ENCODE data around the gene CD177. TPM values are rescaled to one million over a fixed set of nuclear protein-coding genes. Genes with fewer than 3 reads are reported as not detected.

CD177 gene
- total RNA-seq, result not detected in 2 replicates

GRCh38 chr19:43353606-43354304, at the start of gene CD177:
Gene CD177, plus strand, starts transcription at chr19:43353686. Its CDS starts 29 bp downstream, at chr19:43353715.
- Mint-ChIP-seq H3K4me3 (no peak within 1 kb of the TSS), H3K27me3 (ENCODE audit: insufficient read depth) (peaks cover 2% of the 10 kb centered on the region), H3K4me1 (ENCODE audit: low read depth) (no peaks in the 10 kb centered on the region), H3K27ac (no peak within 1 kb of the TSS), H3K36me3 (ENCODE audit: low read depth) (no peaks in the 10 kb centered on the region), H3K9me3 (no peaks in the 10 kb centered on the region)
- intact Hi-C loops (cut with micrococcal nuclease), result no loop called here
- DNase-seq (ENCODE audit: low spot score), result no peak

- Mint-ChIP-seq H3K4me1 (ENCODE audit: low read depth) (no peaks in the 10 kb centered on the region), H3K36me3 (ENCODE audit: low read depth) (no peaks in the 10 kb centered on the region)
- DNase-seq (ENCODE audit: low spot score), result no peak
Measured at GRCh38 chr19:43305642-43306041, 47.8 kb upstream of the CD177 start.

GRCh38 chr19:43306097-43306496, 47.4 kb upstream of the CD177 start:
- Mint-ChIP-seq H3K4me3 (no peak overlapping the region), H3K4me1 (ENCODE audit: low read depth) (no peaks in the 10 kb centered on the region), H3K36me3 (ENCODE audit: low read depth) (no peaks in the 10 kb centered on the region), H3K27me3 (ENCODE audit: insufficient read depth) (no peaks in the 10 kb centered on the region), H3K27ac (no peak overlapping the region), H3K9me3 (no peaks in the 10 kb centered on the region)
- intact Hi-C loops (cut with micrococcal nuclease), result no loop called here
- no peak for DNase-seq (ENCODE audit: low spot score)

More at GRCh38 chr19:43305642-43306041, 47.8 kb upstream of the CD177 start:
- Mint-ChIP-seq H3K27ac (no peak overlapping the region), H3K4me3 (no peak overlapping the region), H3K9me3 (no peaks in the 10 kb centered on the region), H3K27me3 (ENCODE audit: insufficient read depth) (no peaks in the 10 kb centered on the region)
- intact Hi-C loops (cut with micrococcal nuclease), result no loop called here

GRCh38 chr19:43308244-43308815, 45.2 kb upstream of the CD177 start:
- no peaks in the 10 kb centered on the region for H3K36me3 Mint-ChIP-seq (ENCODE audit: low read depth)
- no peak for DNase-seq (ENCODE audit: low spot score)
- intact Hi-C loops (cut with micrococcal nuclease), result no loop called here
- H3K27me3 Mint-ChIP-seq (ENCODE audit: insufficient read depth), result no peaks in the 10 kb centered on the region
- H3K4me1 Mint-ChIP-seq (ENCODE audit: low read depth), result no peaks in the 10 kb centered on the region
- H3K9me3 Mint-ChIP-seq, result no peaks in the 10 kb centered on the region
- H3K27ac Mint-ChIP-seq, result no peak overlapping the region
- no peak overlapping the region for H3K4me3 Mint-ChIP-seq

- Mint-ChIP-seq H3K27ac (no peak overlapping the region), H3K9me3 (no peaks in the 10 kb centered on the region), H3K27me3 (ENCODE audit: insufficient read depth) (no peaks in the 10 kb centered on the region), H3K4me1 (ENCODE audit: low read depth) (no peaks in the 10 kb centered on the region), H3K36me3 (ENCODE audit: low read depth) (no peaks in the 10 kb centered on the region), H3K4me3 (no peak overlapping the region)
- intact Hi-C loops (cut with micrococcal nuclease), result no loop called here
- no peak for DNase-seq (ENCODE audit: low spot score)
Measured at GRCh38 chr19:43309466-43309865, 44.0 kb upstream of the CD177 start.

- no peak overlapping the region for H3K4me3 Mint-ChIP-seq
- no peak for DNase-seq (ENCODE audit: low spot score)
- intact Hi-C loops (cut with micrococcal nuclease), result no loop called here
- no peaks in the 10 kb centered on the region for H3K4me1 Mint-ChIP-seq (ENCODE audit: low read depth)
- H3K27ac Mint-ChIP-seq, result no peak overlapping the region
- no peaks in the 10 kb centered on the region for H3K27me3 Mint-ChIP-seq (ENCODE audit: insufficient read depth)
- no peaks in the 10 kb centered on the region for H3K36me3 Mint-ChIP-seq (ENCODE audit: low read depth)
- no peaks in the 10 kb centered on the region for H3K9me3 Mint-ChIP-seq
Measured at GRCh38 chr19:43310221-43310620, 43.3 kb upstream of the CD177 start.

- intact Hi-C loops (cut with micrococcal nuclease), result no loop called here
- no peak for DNase-seq (ENCODE audit: low spot score)
- no peaks in the 10 kb centered on the region for H3K36me3 Mint-ChIP-seq (ENCODE audit: low read depth)
- no peak overlapping the region for H3K4me3 Mint-ChIP-seq
- H3K9me3 Mint-ChIP-seq, result no peaks in the 10 kb centered on the region
- H3K27ac Mint-ChIP-seq, result no peak overlapping the region
- no peaks in the 10 kb centered on the region for H3K27me3 Mint-ChIP-seq (ENCODE audit: insufficient read depth)
- no peaks in the 10 kb centered on the region for H3K4me1 Mint-ChIP-seq (ENCODE audit: low read depth)
Measured at GRCh38 chr19:43311256-43311655, 42.2 kb upstream of the CD177 start.

GRCh38 chr19:43311706-43312105, 41.8 kb upstream of the CD177 start:
- H3K27me3 Mint-ChIP-seq (ENCODE audit: insufficient read depth), result no peaks in the 10 kb centered on the region
- H3K4me1 Mint-ChIP-seq (ENCODE audit: low read depth), result no peaks in the 10 kb centered on the region
- H3K27ac Mint-ChIP-seq, result no peak overlapping the region
- no peak overlapping the region for H3K4me3 Mint-ChIP-seq
- DNase-seq (ENCODE audit: low spot score), result no peak
- H3K9me3 Mint-ChIP-seq, result no peaks in the 10 kb centered on the region
- intact Hi-C loops (cut with micrococcal nuclease), result no loop called here
- no peaks in the 10 kb centered on the region for H3K36me3 Mint-ChIP-seq (ENCODE audit: low read depth)

- Mint-ChIP-seq H3K9me3 (no peaks in the 10 kb centered on the region), H3K27ac (no peak overlapping the region), H3K4me3 (no peak overlapping the region), H3K4me1 (ENCODE audit: low read depth) (no peaks in the 10 kb centered on the region), H3K27me3 (ENCODE audit: insufficient read depth) (no peaks in the 10 kb centered on the region), H3K36me3 (ENCODE audit: low read depth) (no peaks in the 10 kb centered on the region)
- intact Hi-C loops (cut with micrococcal nuclease), result no loop called here
- DNase-seq (ENCODE audit: low spot score), result no peak
Measured at GRCh38 chr19:43313711-43314495, 39.6 kb upstream of the CD177 start.

GRCh38 chr19:43315851-43316250, 37.6 kb upstream of the CD177 start:
- H3K4me3 Mint-ChIP-seq, result no peak overlapping the region
- DNase-seq (ENCODE audit: low spot score), result no peak
- H3K9me3 Mint-ChIP-seq, result no peaks in the 10 kb centered on the region
- H3K36me3 Mint-ChIP-seq (ENCODE audit: low read depth), result no peaks in the 10 kb centered on the region
- intact Hi-C loops (cut with micrococcal nuclease), result no loop called here
- H3K4me1 Mint-ChIP-seq (ENCODE audit: low read depth), result no peaks in the 10 kb centered on the region
- H3K27ac Mint-ChIP-seq, result no peak overlapping the region
- no peaks in the 10 kb centered on the region for H3K27me3 Mint-ChIP-seq (ENCODE audit: insufficient read depth)

- Mint-ChIP-seq H3K4me1 (ENCODE audit: low read depth) (no peaks in the 10 kb centered on the region), H3K9me3 (no peaks in the 10 kb centered on the region), H3K27ac (no peak overlapping the region), H3K27me3 (ENCODE audit: insufficient read depth) (no peaks in the 10 kb centered on the region), H3K4me3 (no peak overlapping the region), H3K36me3 (ENCODE audit: low read depth) (no peaks in the 10 kb centered on the region)
- DNase-seq (ENCODE audit: low spot score), result no peak
- intact Hi-C loops (cut with micrococcal nuclease), result no loop called here
Measured at GRCh38 chr19:43316591-43317319, 36.7 kb upstream of the CD177 start.

- Mint-ChIP-seq H3K27me3 (ENCODE audit: insufficient read depth) (peaks cover 2% of the 10 kb centered on the region), H3K4me3 (no peak overlapping the region)
- no peak for DNase-seq (ENCODE audit: low spot score)
Measured at GRCh38 chr19:43318203-43318602, 35.3 kb upstream of the CD177 start.

More at GRCh38 chr19:43318203-43318602, 35.3 kb upstream of the CD177 start:
- no peaks in the 10 kb centered on the region for H3K4me1 Mint-ChIP-seq (ENCODE audit: low read depth)
- H3K9me3 Mint-ChIP-seq, result no peaks in the 10 kb centered on the region
- H3K36me3 Mint-ChIP-seq (ENCODE audit: low read depth), result no peaks in the 10 kb centered on the region
- no peak overlapping the region for H3K27ac Mint-ChIP-seq
- intact Hi-C loops (cut with micrococcal nuclease), result no loop called here

Measured in activated T-helper 1 cell treated with anti-CD3 and anti-CD28 coated beads, Interleukin-12 subunit alpha, Interleukin-12 subunit beta, Interleukin-2, Interleukin-4 antibody, amounts not matched to agents 30 ng/mL and 10 ng/mL and 1 ng/mL, durations not matched to agents 14 hours and 24 hours and 36 hours (primary cell).